ENCODE measurements around the gene IFTAP. TPM values are rescaled to one million over a fixed set of nuclear protein-coding genes. Genes with fewer than 3 reads are reported as not detected.

Gene IFTAP
- total RNA-seq, 1 donor from 2014 or later = 31.2 TPM

DNA sequence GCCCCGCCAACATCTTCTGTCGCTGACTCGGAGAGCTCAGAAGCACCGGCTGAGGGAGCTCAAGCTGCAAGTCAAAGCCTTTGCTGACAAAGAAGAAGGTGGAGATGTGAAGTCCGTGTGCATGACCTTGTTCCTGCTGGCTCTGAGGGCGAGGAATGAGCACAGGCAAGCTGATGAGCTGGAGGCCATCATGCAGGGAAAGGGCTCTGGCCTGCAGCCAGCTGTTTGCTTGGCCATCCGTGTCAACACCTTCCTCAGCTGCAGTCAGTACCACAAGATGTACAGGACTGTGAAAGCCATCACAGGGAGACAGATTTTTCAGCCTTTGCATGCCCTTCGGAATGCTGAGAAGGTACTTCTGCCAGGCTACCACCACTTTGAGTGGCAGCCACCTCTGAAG, 19.8 kb upstream of the IFTAP start:
- H3K27me3 Mint-ChIP-seq (ENCODE audit: unreplicated experiment) = no peaks in the 10 kb centered on the region
- H3K27ac Mint-ChIP-seq (ENCODE audit: unreplicated experiment) = no peak overlapping the region
- DNase-seq = no peak
- TF ChIP-seq, protein P1, sequence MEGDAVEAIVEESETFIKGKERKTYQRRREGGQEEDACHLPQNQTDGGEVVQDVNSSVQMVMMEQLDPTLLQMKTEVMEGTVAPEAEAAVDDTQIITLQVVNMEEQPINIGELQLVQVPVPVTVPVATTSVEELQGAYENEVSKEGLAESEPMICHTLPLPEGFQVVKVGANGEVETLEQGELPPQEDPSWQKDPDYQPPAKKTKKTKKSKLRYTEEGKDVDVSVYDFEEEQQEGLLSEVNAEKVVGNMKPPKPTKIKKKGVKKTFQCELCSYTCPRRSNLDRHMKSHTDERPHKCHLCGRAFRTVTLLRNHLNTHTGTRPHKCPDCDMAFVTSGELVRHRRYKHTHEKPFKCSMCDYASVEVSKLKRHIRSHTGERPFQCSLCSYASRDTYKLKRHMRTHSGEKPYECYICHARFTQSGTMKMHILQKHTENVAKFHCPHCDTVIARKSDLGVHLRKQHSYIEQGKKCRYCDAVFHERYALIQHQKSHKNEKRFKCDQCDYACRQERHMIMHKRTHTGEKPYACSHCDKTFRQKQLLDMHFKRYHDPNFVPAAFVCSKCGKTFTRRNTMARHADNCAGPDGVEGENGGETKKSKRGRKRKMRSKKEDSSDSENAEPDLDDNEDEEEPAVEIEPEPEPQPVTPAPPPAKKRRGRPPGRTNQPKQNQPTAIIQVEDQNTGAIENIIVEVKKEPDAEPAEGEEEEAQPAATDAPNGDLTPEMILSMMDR (IDR thresholded peaks at IDR 0.05; ENCODE audit: partially characterized antibody, unreplicated experiment) = no peak
- H3K9me3 Mint-ChIP-seq (ENCODE audit: unreplicated experiment) = no peaks in the 10 kb centered on the region
- H3K4me1 Mint-ChIP-seq (ENCODE audit: low read depth, unreplicated experiment) = no peaks in the 10 kb centered on the region
- no peaks in the 10 kb centered on the region for H3K36me3 Mint-ChIP-seq (ENCODE audit: unreplicated experiment)
- H3K4me3 Mint-ChIP-seq (ENCODE audit: unreplicated experiment) = no peak overlapping the region

DNA sequence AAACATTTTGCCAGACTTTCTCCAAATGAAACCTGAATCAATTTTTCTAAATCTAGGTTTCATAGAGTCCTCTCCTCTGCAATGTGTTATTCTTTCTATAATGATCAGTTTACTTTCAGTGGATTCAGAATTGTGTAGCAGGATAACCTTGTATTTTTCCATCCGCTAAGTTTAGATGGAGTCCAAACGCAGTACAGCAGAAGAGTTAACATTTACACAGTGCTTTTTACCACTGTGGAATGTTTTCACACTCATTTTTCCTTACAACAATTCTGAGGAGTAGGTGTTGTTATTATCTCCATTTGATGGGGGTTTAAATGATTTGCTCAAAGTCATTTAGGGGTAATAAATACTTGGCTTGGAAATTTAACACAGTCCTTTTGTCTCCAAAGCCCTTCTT, 16.9 kb upstream of the IFTAP start:
- Mint-ChIP-seq H3K27ac (ENCODE audit: unreplicated experiment) (no peak overlapping the region), H3K9me3 (ENCODE audit: unreplicated experiment) (peaks cover 4% of the 10 kb centered on the region), H3K36me3 (ENCODE audit: unreplicated experiment) (peaks cover 7% of the 10 kb centered on the region), H3K27me3 (ENCODE audit: unreplicated experiment) (no peaks in the 10 kb centered on the region), H3K4me3 (ENCODE audit: unreplicated experiment) (no peak overlapping the region), H3K4me1 (ENCODE audit: low read depth, unreplicated experiment) (no peaks in the 10 kb centered on the region)
- no peak for DNase-seq
- TF ChIP-seq, protein P1 (IDR thresholded peaks at IDR 0.05; ENCODE audit: partially characterized antibody, unreplicated experiment) = no peak

DNA sequence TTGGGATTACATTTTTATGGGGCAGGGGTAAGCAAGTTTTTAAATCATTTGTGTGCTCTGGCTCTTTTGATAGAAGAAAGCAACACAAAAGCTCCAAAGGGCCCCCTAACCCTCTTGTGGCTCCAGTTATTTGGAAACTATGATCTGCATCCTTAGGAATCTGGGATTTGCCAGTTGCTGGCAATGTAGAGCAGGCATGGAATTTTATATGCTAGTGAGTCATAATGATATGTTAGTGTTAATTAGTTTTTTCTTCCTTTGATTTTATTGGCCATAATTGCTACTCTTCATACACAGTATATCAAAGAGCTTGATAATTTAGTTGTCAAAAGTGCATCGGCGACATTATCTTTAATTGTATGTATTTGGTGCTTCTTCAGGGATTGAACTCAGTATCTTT, 16.4 kb upstream of the IFTAP start:
- no peak for DNase-seq
- TF ChIP-seq, protein P1 (IDR thresholded peaks at IDR 0.05; ENCODE audit: partially characterized antibody, unreplicated experiment) = no peak
- no peak overlapping the region for H3K27ac Mint-ChIP-seq (ENCODE audit: unreplicated experiment)
- peaks cover 7% of the 10 kb centered on the region for H3K36me3 Mint-ChIP-seq (ENCODE audit: unreplicated experiment)
- H3K4me1 Mint-ChIP-seq (ENCODE audit: low read depth, unreplicated experiment) = no peaks in the 10 kb centered on the region
- H3K9me3 Mint-ChIP-seq (ENCODE audit: unreplicated experiment) = peaks cover 4% of the 10 kb centered on the region
- H3K27me3 Mint-ChIP-seq (ENCODE audit: unreplicated experiment) = no peaks in the 10 kb centered on the region
- no peak overlapping the region for H3K4me3 Mint-ChIP-seq (ENCODE audit: unreplicated experiment)

DNA sequence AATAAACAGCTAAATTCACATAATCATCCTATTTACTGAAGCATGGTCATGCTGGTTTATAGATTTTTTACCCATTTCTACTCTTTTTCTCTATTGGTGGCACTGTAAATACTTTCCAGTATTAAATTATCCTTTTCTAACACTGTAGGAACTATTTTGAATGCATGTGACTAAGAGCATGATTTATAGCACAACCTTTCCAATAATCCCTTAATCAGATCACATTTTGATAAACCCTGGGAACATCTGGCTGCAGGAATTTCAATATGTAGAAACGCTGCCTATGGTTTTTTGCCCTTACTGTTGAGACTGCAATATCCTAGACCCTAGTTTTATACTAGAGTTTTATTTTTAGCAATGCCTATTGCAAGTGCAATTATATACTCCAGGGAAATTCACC, 15.8 kb upstream of the IFTAP start:
- H3K27ac Mint-ChIP-seq (ENCODE audit: unreplicated experiment) = no peak overlapping the region
- no peak for DNase-seq
- H3K36me3 Mint-ChIP-seq (ENCODE audit: unreplicated experiment) = peaks cover 7% of the 10 kb centered on the region

DNA sequence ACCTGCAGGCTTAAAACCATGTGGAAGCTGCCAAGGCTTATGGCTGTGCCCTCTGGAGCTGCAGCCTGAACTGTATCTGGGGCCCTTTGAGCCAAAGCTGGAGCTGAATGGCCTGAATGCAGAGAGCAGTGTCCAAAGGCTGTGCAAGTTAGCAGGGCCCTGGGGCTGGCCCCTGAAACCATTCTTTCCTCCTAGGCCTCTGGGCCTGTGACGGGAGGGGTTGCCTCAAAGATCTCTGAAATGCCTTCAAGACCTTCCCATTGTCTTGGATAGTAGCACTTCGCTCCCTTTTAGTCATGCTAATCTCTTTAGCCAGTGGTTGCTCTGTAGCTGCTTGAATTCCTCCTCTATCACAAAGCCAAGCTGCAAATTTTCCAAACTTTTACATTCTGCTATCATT, 12.8 kb upstream of the IFTAP start:
- Mint-ChIP-seq H3K4me1 (ENCODE audit: low read depth, unreplicated experiment) (no peaks in the 10 kb centered on the region), H3K27ac (ENCODE audit: unreplicated experiment) (no peak overlapping the region), H3K36me3 (ENCODE audit: unreplicated experiment) (peaks cover 7% of the 10 kb centered on the region), H3K4me3 (ENCODE audit: unreplicated experiment) (no peak overlapping the region), H3K27me3 (ENCODE audit: unreplicated experiment) (peaks cover 4% of the 10 kb centered on the region), H3K9me3 (ENCODE audit: unreplicated experiment) (peaks cover 4% of the 10 kb centered on the region)
- TF ChIP-seq, protein P1 (IDR thresholded peaks at IDR 0.05; ENCODE audit: partially characterized antibody, unreplicated experiment) = no peak
- no peak for DNase-seq

More for the DNA sequence above, 15.8 kb upstream of the IFTAP start:
- TF ChIP-seq, protein P1 (IDR thresholded peaks at IDR 0.05; ENCODE audit: partially characterized antibody, unreplicated experiment) = no peak
- Mint-ChIP-seq H3K4me1 (ENCODE audit: low read depth, unreplicated experiment) (no peaks in the 10 kb centered on the region), H3K9me3 (ENCODE audit: unreplicated experiment) (peaks cover 4% of the 10 kb centered on the region), H3K4me3 (ENCODE audit: unreplicated experiment) (no peak overlapping the region), H3K27me3 (ENCODE audit: unreplicated experiment) (peaks cover 2% of the 10 kb centered on the region)

Measured in glutamatergic neuron (in vitro differentiated cells).